ENCODE measurements around the gene CHD9. TPM values are rescaled to one million over a fixed set of nuclear protein-coding genes. Genes with fewer than 3 reads are reported as not detected.
A peak's percentile ranks its signal among the peaks of the same experiment; 100 is the strongest.

CHD9 gene
- total and polyA plus RNA-seq, 9 of the 15 experiments (the other 6 are each of a cell fraction or from before 2014, with no cell fraction given) = 29.0 to 69.3 (median 40.6) TPM

DNA sequence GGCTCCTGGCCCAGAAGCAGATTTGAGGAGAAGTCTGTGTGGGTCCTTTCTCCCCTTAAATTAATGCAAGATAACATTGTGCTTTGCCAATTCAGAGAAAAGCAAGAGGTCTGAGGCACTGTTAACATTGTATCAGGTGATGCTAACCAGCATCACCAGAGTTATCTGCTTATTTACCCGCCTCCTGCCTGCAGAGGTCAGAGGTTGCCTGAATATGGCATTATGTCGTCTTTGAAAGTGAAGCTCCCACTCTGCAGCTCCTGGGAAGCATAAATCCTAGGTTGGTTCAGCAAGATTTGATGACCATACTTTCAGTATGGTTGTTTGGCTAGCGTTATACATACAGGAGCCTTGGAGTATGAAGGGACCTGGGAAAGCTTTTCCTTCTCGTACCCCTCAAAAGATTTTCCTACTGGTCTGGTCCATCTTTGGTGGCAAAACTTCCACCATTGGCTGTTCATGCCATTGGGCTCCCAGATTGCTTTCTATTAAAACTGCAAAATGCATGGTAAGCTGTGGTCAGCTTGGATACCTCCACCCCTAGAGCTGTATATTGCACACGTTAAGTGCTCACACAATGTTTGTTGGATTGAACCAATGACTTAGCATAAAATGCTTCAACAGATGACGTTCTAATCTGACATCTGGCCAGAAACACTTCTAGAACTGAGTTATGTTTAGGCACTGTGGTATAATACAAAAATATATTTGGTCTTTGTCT, 24.1 kb downstream of the CHD9 start (continued):
- TF ChIP-seq, protein P1, sequence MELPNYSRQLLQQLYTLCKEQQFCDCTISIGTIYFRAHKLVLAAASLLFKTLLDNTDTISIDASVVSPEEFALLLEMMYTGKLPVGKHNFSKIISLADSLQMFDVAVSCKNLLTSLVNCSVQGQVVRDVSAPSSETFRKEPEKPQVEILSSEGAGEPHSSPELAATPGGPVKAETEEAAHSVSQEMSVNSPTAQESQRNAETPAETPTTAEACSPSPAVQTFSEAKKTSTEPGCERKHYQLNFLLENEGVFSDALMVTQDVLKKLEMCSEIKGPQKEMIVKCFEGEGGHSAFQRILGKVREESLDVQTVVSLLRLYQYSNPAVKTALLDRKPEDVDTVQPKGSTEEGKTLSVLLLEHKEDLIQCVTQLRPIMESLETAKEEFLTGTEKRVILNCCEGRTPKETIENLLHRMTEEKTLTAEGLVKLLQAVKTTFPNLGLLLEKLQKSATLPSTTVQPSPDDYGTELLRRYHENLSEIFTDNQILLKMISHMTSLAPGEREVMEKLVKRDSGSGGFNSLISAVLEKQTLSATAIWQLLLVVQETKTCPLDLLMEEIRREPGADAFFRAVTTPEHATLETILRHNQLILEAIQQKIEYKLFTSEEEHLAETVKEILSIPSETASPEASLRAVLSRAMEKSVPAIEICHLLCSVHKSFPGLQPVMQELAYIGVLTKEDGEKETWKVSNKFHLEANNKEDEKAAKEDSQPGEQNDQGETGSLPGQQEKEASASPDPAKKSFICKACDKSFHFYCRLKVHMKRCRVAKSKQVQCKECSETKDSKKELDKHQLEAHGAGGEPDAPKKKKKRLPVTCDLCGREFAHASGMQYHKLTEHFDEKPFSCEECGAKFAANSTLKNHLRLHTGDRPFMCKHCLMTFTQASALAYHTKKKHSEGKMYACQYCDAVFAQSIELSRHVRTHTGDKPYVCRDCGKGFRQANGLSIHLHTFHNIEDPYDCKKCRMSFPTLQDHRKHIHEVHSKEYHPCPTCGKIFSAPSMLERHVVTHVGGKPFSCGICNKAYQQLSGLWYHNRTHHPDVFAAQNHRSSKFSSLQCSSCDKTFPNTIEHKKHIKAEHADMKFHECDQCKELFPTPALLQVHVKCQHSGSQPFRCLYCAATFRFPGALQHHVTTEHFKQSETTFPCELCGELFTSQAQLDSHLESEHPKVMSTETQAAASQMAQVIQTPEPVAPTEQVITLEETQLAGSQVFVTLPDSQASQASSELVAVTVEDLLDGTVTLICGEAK (IDR thresholded peaks at IDR 0.05) = no peak
- TF ChIP-seq, protein P1 (CRISPR knock-in tag; IDR thresholded peaks at IDR 0.05) = no peak
- TF ChIP-seq ZNF551 (CRISPR knock-in tag; IDR thresholded peaks at IDR 0.05) = no peak
- TF ChIP-seq, protein P2, sequence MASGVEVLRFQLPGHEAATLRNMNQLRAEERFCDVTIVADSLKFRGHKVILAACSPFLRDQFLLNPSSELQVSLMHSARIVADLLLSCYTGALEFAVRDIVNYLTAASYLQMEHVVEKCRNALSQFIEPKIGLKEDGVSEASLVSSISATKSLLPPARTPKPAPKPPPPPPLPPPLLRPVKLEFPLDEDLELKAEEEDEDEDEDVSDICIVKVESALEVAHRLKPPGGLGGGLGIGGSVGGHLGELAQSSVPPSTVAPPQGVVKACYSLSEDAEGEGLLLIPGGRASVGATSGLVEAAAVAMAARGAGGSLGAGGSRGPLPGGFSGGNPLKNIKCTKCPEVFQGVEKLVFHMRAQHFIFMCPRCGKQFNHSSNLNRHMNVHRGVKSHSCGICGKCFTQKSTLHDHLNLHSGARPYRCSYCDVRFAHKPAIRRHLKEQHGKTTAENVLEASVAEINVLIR (CRISPR knock-in tag; IDR thresholded peaks at IDR 0.05) = no peak
- TF ChIP-seq ZNF696 (CRISPR knock-in tag; conservative IDR thresholded peaks at IDR 0.05) = no peak
- TF ChIP-seq ZNF134 (CRISPR knock-in tag; conservative IDR thresholded peaks at IDR 0.05) = no peak
- no peak for TF ChIP-seq ZNF431 (CRISPR knock-in tag; IDR thresholded peaks at IDR 0.05)
- no peak for TF ChIP-seq CHD4 (IDR thresholded peaks at IDR 0.05; ENCODE audit: insufficient read depth, insufficient replicate concordance, low read depth, low read length, poor library complexity, severe bottlenecking)
- TF ChIP-seq MTA3 (IDR thresholded peaks at IDR 0.05; ENCODE audit: borderline replicate concordance) = 0 out of 2 replicates have a peak, but pooled peaks have one; percentile 21
- TF ChIP-seq KLF10 (CRISPR knock-in tag; IDR thresholded peaks at IDR 0.05) = no peak
- no peak for TF ChIP-seq MED1 (CRISPR knock-in tag; IDR thresholded peaks at IDR 0.05; ENCODE audit: borderline replicate concordance)
- no peak for TF ChIP-seq L3MBTL2 (IDR thresholded peaks at IDR 0.05)
- no peak for TF ChIP-seq ZFX (CRISPR knock-in tag; IDR thresholded peaks at IDR 0.05)
- TF ChIP-seq ZNF780A (CRISPR knock-in tag; IDR thresholded peaks at IDR 0.05) = no peak
- TF ChIP-seq FOS (IDR thresholded peaks at IDR 0.05; ENCODE audit: extremely low read depth, insufficient read length) = no peak
- no peak for TF ChIP-seq KDM2B (CRISPR knock-in tag; IDR thresholded peaks at IDR 0.05)
- no peak for TF ChIP-seq SRSF3 (IDR thresholded peaks at IDR 0.05; ENCODE audit: insufficient read depth, low read length)
- TF ChIP-seq, protein P3, sequence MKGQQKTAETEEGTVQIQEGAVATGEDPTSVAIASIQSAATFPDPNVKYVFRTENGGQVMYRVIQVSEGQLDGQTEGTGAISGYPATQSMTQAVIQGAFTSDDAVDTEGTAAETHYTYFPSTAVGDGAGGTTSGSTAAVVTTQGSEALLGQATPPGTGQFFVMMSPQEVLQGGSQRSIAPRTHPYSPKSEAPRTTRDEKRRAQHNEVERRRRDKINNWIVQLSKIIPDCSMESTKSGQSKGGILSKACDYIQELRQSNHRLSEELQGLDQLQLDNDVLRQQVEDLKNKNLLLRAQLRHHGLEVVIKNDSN (CRISPR knock-in tag; IDR thresholded peaks at IDR 0.05) = no peak
